H1 (cell line): Measurements from ENCODE around the gene ARHGAP6. TPM values are rescaled to one million over a fixed set of nuclear protein-coding genes. Genes with fewer than 3 reads are reported as not detected.

Experiments
- CTCF ChIA-PET: fragments of 300-600 bp; sonication (Branson Sonifier 250); formaldehyde crosslinking; loops from one replicate; lab custom pipeline; 2021; ENCODE audit not compliant: partially characterized antibody; lab: Charles Lee
- POLR2A ChIA-PET: fragments of 300-600 bp; sonication (Branson Sonifier 250); formaldehyde crosslinking; loops from one replicate; lab custom pipeline; 2021; ENCODE audit warnings: inconsistent platforms; ENCODE audit not compliant: partially characterized antibody; lab: Charles Lee
- DNase-seq, 2 experiments: peaks; one replicate each; pipeline versions ENCODE4 v3.0.0 to v3.0.0-alpha.2; 2010 to 2022; ENCODE audit warnings: low spot score in 2 of 2, low read depth in 1 of 2, mixed read lengths in 1 of 2
- FAIRE-seq: peaks from 2 replicates; lab custom pipeline; 2011; peaks lifted over from hg19 to GRCh38; lab: Jason Lieb, UNC
- H2AFZ ChIP-seq: 2 replicates; pipeline ENCODE4 v1.8.1; 2012; ENCODE audit warnings: low read length, inconsistent platforms
- H2AK5ac ChIP-seq: 2 replicates; pipeline ENCODE4 v1.6.1; 2013; ENCODE audit warnings: low read depth, low read length
- H2BK120ac ChIP-seq: replicated peaks from 2 replicates; pipeline ENCODE3; 2013; ENCODE audit warnings: low read depth, low read length, inconsistent platforms
- H2BK12ac ChIP-seq: 2 replicates; pipeline ENCODE4 v1.6.1; 2013; ENCODE audit warnings: low read depth, low read length
- H2BK15ac ChIP-seq: 2 replicates; pipeline ENCODE4 v1.6.1; 2013; ENCODE audit warnings: low read length
- H2BK20ac ChIP-seq: 2 replicates; pipeline ENCODE4 v1.6.1; 2013; ENCODE audit warnings: low read length
- H2BK5ac ChIP-seq: 2 replicates; pipeline ENCODE4 v1.6.1; 2013; ENCODE audit warnings: low read depth, low read length
- H3K14ac ChIP-seq: 2 replicates; pipeline ENCODE4 v1.6.1; 2013; ENCODE audit warnings: inconsistent platforms; ENCODE audit not compliant: insufficient read length
- H3K18ac ChIP-seq: 2 replicates; pipeline ENCODE4 v1.6.1; 2013; ENCODE audit warnings: low read length; ENCODE audit errors: extremely low read depth
- H3K23ac ChIP-seq: 2 replicates; pipeline ENCODE4 v1.6.1; 2013; ENCODE audit warnings: inconsistent platforms; ENCODE audit not compliant: insufficient read length
- H3K23me2 ChIP-seq: 2 replicates; pipeline ENCODE4 v1.6.1; 2013; ENCODE audit warnings: low read depth, low read length
- H3K27ac ChIP-seq: 2 replicates; pipeline ENCODE4 v1.6.1; 2011; ENCODE audit warnings: low read depth, low read length, inconsistent platforms
- H3K27me3 ChIP-seq, 4 experiments: replicated peaks in 1 of 4; 1 replicate in 1 of 4; 2 replicates in 3 of 4; pipeline versions ENCODE4 v1.6.1 to v1.8.1; 2011 to 2013; ENCODE audit warnings: low read length in 3 of 4, mild to moderate bottlenecking in 3 of 4, inconsistent platforms in 2 of 4, mixed read lengths in 2 of 4, moderate library complexity in 1 of 4; ENCODE audit not compliant: control insufficient read depth in 3 of 4, insufficient read depth in 3 of 4; ENCODE audit errors: extremely low read depth in 1 of 4
- H3K36me3 ChIP-seq, 4 experiments: 2 replicates each; pipeline versions ENCODE4 v1.6.1 to v1.8.1; 2011 to 2013; ENCODE audit warnings: mild to moderate bottlenecking in 4 of 4, low read length in 3 of 4, moderate library complexity in 2 of 4, control low read depth in 1 of 4, inconsistent platforms in 1 of 4; ENCODE audit not compliant: insufficient read depth in 4 of 4, control insufficient read depth in 2 of 4
- H3K4ac ChIP-seq: replicated peaks from 2 replicates; pipeline ENCODE3; 2013; ENCODE audit warnings: low read length, low read depth, mixed read lengths, inconsistent platforms; ENCODE audit not compliant: insufficient read length
- H3K4me1 ChIP-seq, 4 experiments: replicated peaks in 1 of 4; 1 replicate in 1 of 4; 2 replicates in 3 of 4; pipeline versions ENCODE4 v1.6.1 to v1.8.1; 2011 to 2013; ENCODE audit warnings: low read length in 3 of 4, inconsistent platforms in 2 of 4, mixed read lengths in 1 of 4; ENCODE audit not compliant: insufficient read depth in 4 of 4, control insufficient read depth in 3 of 4
- H3K4me2 ChIP-seq, 2 experiments: 2 replicates each; pipeline versions ENCODE4 v1.6.1 to v1.8.1; 2011 to 2013; ENCODE audit warnings: low read depth in 2 of 2, low read length in 2 of 2, control low read depth in 1 of 2, inconsistent platforms in 1 of 2, mild to moderate bottlenecking in 1 of 2; ENCODE audit not compliant: insufficient read depth in 1 of 2
- H3K4me3 ChIP-seq, 4 experiments: fragments of 200-600, 300-600 bp in 1 of 4; sonication (generic), shearing (Covaris generic), sonication (Bioruptor Twin) in 1 of 4; 2 replicates each; pipeline versions ENCODE4 v1.5.1 to v1.8.1; 2011 to 2016; ENCODE audit warnings: low read length in 4 of 4, low read depth in 3 of 4, control low read depth in 2 of 4, inconsistent platforms in 2 of 4, mild to moderate bottlenecking in 2 of 4, mixed read lengths in 1 of 4, moderate library complexity in 1 of 4; ENCODE audit not compliant: insufficient read depth in 2 of 4; ENCODE audit errors: extremely low read depth in 1 of 4
- H3K56ac ChIP-seq: replicated peaks from 2 replicates; pipeline ENCODE3; 2013; ENCODE audit warnings: low read depth, mild to moderate bottlenecking, mixed read lengths, low read length, inconsistent platforms; ENCODE audit not compliant: insufficient read length
- H3K79me1 ChIP-seq: 2 replicates; pipeline ENCODE4 v1.6.1; 2013; ENCODE audit warnings: low read depth, low read length, control low read depth
- H3K79me2 ChIP-seq, 2 experiments: 2 replicates each; pipeline versions ENCODE4 v1.6.1 to v1.8.1; 2012 to 2013; ENCODE audit warnings: low read length in 2 of 2, mild to moderate bottlenecking in 2 of 2, inconsistent platforms in 1 of 2; ENCODE audit not compliant: insufficient read depth in 2 of 2, control insufficient read depth in 1 of 2
- H3K9ac ChIP-seq, 4 experiments: replicated peaks in 1 of 4; 1 replicate in 1 of 4; 2 replicates in 3 of 4; pipeline versions ENCODE4 v1.6.1 to v1.8.1; 2011 to 2013; ENCODE audit warnings: low read depth in 3 of 4, low read length in 3 of 4, control low read depth in 2 of 4, mild to moderate bottlenecking in 2 of 4, moderate library complexity in 2 of 4, inconsistent platforms in 1 of 4; ENCODE audit errors: extremely low read depth in 1 of 4
- H3K9me3 ChIP-seq, 2 experiments: 2 replicates each; pipeline versions ENCODE4 v1.6.1 to v1.8.1; 2012 to 2013; ENCODE audit warnings: mild to moderate bottlenecking in 2 of 2, moderate library complexity in 2 of 2, control low read depth in 1 of 2, inconsistent platforms in 1 of 2, low read depth in 1 of 2, low read length in 1 of 2, mixed read lengths in 1 of 2; ENCODE audit not compliant: insufficient read depth in 2 of 2
- H4K20me1 ChIP-seq, 2 experiments: replicated peaks in 1 of 2; 2 replicates each; pipeline versions ENCODE3 to v1.8.1; 2011 to 2013; ENCODE audit warnings: inconsistent platforms in 2 of 2, low read length in 2 of 2, mild to moderate bottlenecking in 1 of 2; ENCODE audit not compliant: insufficient read depth in 2 of 2, control insufficient read depth in 1 of 2
- H4K5ac ChIP-seq: 2 replicates; pipeline ENCODE4 v1.6.1; 2013; ENCODE audit warnings: low read length, low read depth, mixed read lengths, inconsistent platforms; ENCODE audit not compliant: insufficient read length
- H4K8ac ChIP-seq: 2 replicates; pipeline ENCODE4 v1.8.0; 2013; ENCODE audit warnings: mild to moderate bottlenecking, moderate library complexity, low read length, inconsistent platforms; ENCODE audit not compliant: insufficient read depth; ENCODE audit errors: extremely low read depth
- H4K91ac ChIP-seq: replicated peaks from 2 replicates; pipeline ENCODE3; 2013; ENCODE audit warnings: low read length, mixed read lengths, inconsistent platforms; ENCODE audit not compliant: insufficient read length
- CHD2 ChIP-seq: IDR thresholded peaks from 2 replicates; pipeline ENCODE4 v1.6.1; 2012; ENCODE audit warnings: low read length, improper control_type of control experiment
- EZH2 ChIP-seq: fragments of 200-600 bp; sonication (generic); IDR thresholded peaks from 2 replicates; pipeline ENCODE4 v1.7.1; 2012; ENCODE audit warnings: low read depth, mild to moderate bottlenecking, moderate library complexity, low read length, inconsistent platforms; ENCODE audit not compliant: severe bottlenecking
- TAF1 ChIP-seq: IDR thresholded peaks from 2 replicates; pipeline ENCODE4 v1.6.1; 2011; ENCODE audit warnings: mild to moderate bottlenecking, low read depth, low read length
- TEAD4 ChIP-seq: IDR thresholded peaks from 2 replicates; pipeline ENCODE4 v1.6.1; 2012; ENCODE audit warnings: low read depth, low read length, inconsistent platforms, mixed read lengths
- polyA plus RNA-seq, 7 experiments: library from polyadenylated mRNA; depleted of rRNA in 3 of 7; stranded (reverse) in 5 of 7; unstranded in 2 of 7; fragments of >200 nt in 5 of 7; fragments of 200-250 nt in 2 of 7; gene quantifications; 1 replicate in 5 of 7; 2 replicates in 1 of 7; 4 replicates in 1 of 7; pipeline versions ENCODE4 v1.2.1 to v1.2.3, GENCODE V29; 2011 to 2013; ENCODE audit warnings: missing spikeins in 2 of 7, mixed read lengths in 2 of 7
- total RNA-seq: library from RNA; stranded (reverse); fragmentation: NEBNext Ultra II Directional; extraction: Animal tissue kit (Norgen Biotek cat#: 25700); gene quantifications from 2 replicates; pipeline ENCODE4 v1.2.1, GENCODE V29; 2021

ARHGAP6 gene
- total and polyA plus RNA-seq, 2 of the 8 experiments (the other 6 are each of a cell fraction or from before 2014, with no cell fraction given), result 0.35 to 0.82 TPM

GRCh38 chrX:11099465-11099864, 566.3 kb downstream of the ARHGAP6 start:
- Histone ChIP-seq H3K4ac (no peak overlapping the region), H4K20me1 (no peaks in the 10 kb centered on the region), H3K4me1 (no peaks in the 10 kb centered on the region; a peak in 1 of 7 replicates), H2AFZ (no peak overlapping the region), H4K91ac (no peak overlapping the region), H3K56ac (no peak overlapping the region), H3K79me1 (no peaks in the 10 kb centered on the region), H2BK12ac (no peak overlapping the region), H3K36me3 (no peaks in the 10 kb centered on the region), H2BK20ac (no peak overlapping the region), H3K23ac (no peak overlapping the region), H3K4me3 (no peak overlapping the region), H3K14ac (no peak overlapping the region), H3K18ac (no peak overlapping the region), H4K5ac (no peak overlapping the region), H3K79me2 (no peaks in the 10 kb centered on the region), H3K9ac (no peak overlapping the region), H2BK15ac (no peak overlapping the region), H4K8ac (no peak overlapping the region), H3K4me2 (no peak overlapping the region), H3K27me3 (no peaks in the 10 kb centered on the region), H3K9me3 (no peaks in the 10 kb centered on the region), H3K27ac (no peak overlapping the region), H2BK5ac (no peak overlapping the region), H2BK120ac (no peak overlapping the region), H2AK5ac (no peak overlapping the region), H3K23me2 (no peaks in the 10 kb centered on the region)
- ChIA-PET CTCF (interaction anchor here (0.6 to 1.1 kb wide), 4 partner anchors 60 to 372 kb away, joined by 3 read pairs; no protein-coding TSS in a partner anchor), POLR2A (interaction anchor here (0.7 kb wide), 1 partner anchor 16 kb away, joined by 3 read pairs; no protein-coding TSS in a partner anchor)
- FAIRE-seq (no peak), DNase-seq (no peak)
- TF ChIP-seq TEAD4 (no peak), EZH2 (no peak), CHD2 (no peak), TAF1 (no peak)
